HepG2 (cell line): ENCODE data around the gene LRRC4C. TPM values are rescaled to one million over a fixed set of nuclear protein-coding genes. Genes with fewer than 3 reads are reported as not detected.

Experiments
- ATAC-seq: fragments of 200-7000 bp; cut with Tn5 transposase; 3 replicates; pipeline ENCODE4 v1.9.1; 2020; ENCODE audit warnings: mild to moderate bottlenecking, moderate library complexity
- BruUV-seq: library from RNA; stranded (reverse); fragments of 400-500 nt; replicated peaks from 2 replicates; lab custom pipeline; 2021; lab: Mats Ljungman, UMichigan
- CTCF ChIA-PET: fragments of 300-600 bp; formaldehyde crosslinking; extraction: SDS; loops from one replicate; lab custom pipeline; 2021; ENCODE audit warnings: low total read pairs, inconsistent platforms, low intra/inter-chr PET ratio; lab: Yijun Ruan, JAX
- POLR2A ChIA-PET: fragments of 350-600 bp; sonication (Branson Sonifier 250); formaldehyde crosslinking; loops from one replicate; lab custom pipeline; 2020; ENCODE audit warnings: antibody characterized with exemption, inconsistent platforms; lab: Yijun Ruan, JAX
- DNase-seq: peaks from one replicate; pipeline ENCODE4 v3.0.0-alpha.2; 2015; ENCODE audit warnings: low spot score
- FAIRE-seq: peaks from 3 replicates; lab custom pipeline; 2011; peaks lifted over from hg19 to GRCh38; lab: Jason Lieb, UNC
- H2AFZ ChIP-seq: one replicate; pipeline ENCODE4 v1.6.1; 2011; ENCODE audit warnings: low read length, inconsistent platforms
- H3K27ac ChIP-seq: fragments of 300-600 bp; 3 replicates; pipeline ENCODE4 v1.8.0; 2011; ENCODE audit warnings: mixed run types, mild to moderate bottlenecking, mixed read lengths, low read length, inconsistent platforms; ENCODE audit not compliant: insufficient read depth; ENCODE audit errors: extremely low read length
- H3K27me3 ChIP-seq, 2 experiments: fragments of 200-600 bp in 1 of 2; 2 replicates in 1 of 2; 3 replicates in 1 of 2; pipeline versions ENCODE4 v1.6.0 to v1.8.0; 2011; ENCODE audit warnings: low read length in 2 of 2, mild to moderate bottlenecking in 2 of 2, moderate library complexity in 2 of 2, inconsistent platforms in 1 of 2; ENCODE audit not compliant: insufficient read depth in 2 of 2, control insufficient read depth in 1 of 2
- H3K36me3 ChIP-seq, 2 experiments: fragments of 200-600 bp in 1 of 2; replicated peaks in 1 of 2; 2 replicates in 1 of 2; 3 replicates in 1 of 2; pipeline versions ENCODE4 v1.5.1 to v1.8.0; 2011; ENCODE audit warnings: low read length in 2 of 2, inconsistent platforms in 1 of 2; ENCODE audit not compliant: insufficient read depth in 2 of 2, control insufficient read depth in 1 of 2
- H3K4me1 ChIP-seq: 2 replicates; pipeline ENCODE4 v1.5.1; 2012; ENCODE audit warnings: low read length, inconsistent platforms; ENCODE audit not compliant: insufficient read depth
- H3K4me2 ChIP-seq: 2 replicates; pipeline ENCODE4 v1.6.0; 2011; ENCODE audit warnings: low read depth, low read length, inconsistent platforms
- H3K4me3 ChIP-seq, 3 experiments: fragments of 200-600 bp in 1 of 3; sonication (generic), shearing (Covaris generic) in 1 of 3; replicated peaks in 1 of 3; 2 replicates each; pipeline ENCODE4 v1.5.1; 2011 to 2016; ENCODE audit warnings: low read length in 3 of 3, inconsistent platforms in 2 of 3, low read depth in 2 of 3, mild to moderate bottlenecking in 2 of 3, control low read depth in 1 of 3, mixed read lengths in 1 of 3; ENCODE audit not compliant: insufficient read depth in 1 of 3
- H3K79me2 ChIP-seq: one replicate; pipeline ENCODE4 v1.6.1; 2011; ENCODE audit warnings: low read length, inconsistent platforms; ENCODE audit not compliant: insufficient read depth
- H3K9ac ChIP-seq: 2 replicates; pipeline ENCODE4 v1.6.0; 2011; ENCODE audit warnings: mild to moderate bottlenecking, low read depth, low read length, inconsistent platforms; ENCODE audit not compliant: insufficient read depth
- H3K9me3 ChIP-seq: 2 replicates; pipeline ENCODE4 v1.5.1; 2012; ENCODE audit warnings: mild to moderate bottlenecking, low read length
- H4K20me1 ChIP-seq: 2 replicates; pipeline ENCODE4 v1.6.0; 2011; ENCODE audit warnings: inconsistent platforms, mild to moderate bottlenecking, low read length, moderate library complexity; ENCODE audit not compliant: insufficient read depth
- CEBPB ChIP-seq: IDR thresholded peaks from 2 replicates; pipeline ENCODE4 v1.6.1; 2011; ENCODE audit warnings: low read depth, low read length, improper control_type of control experiment, borderline replicate concordance
- GABPA ChIP-seq, 2 experiments: IDR thresholded peaks; 2 replicates each; pipeline ENCODE4 v1.6.1; 2011 to 2016; ENCODE audit warnings: low read depth in 2 of 2, low read length in 1 of 2, missing biosample characterization in 1 of 2, missing genetic modification characterization in 1 of 2
- GATA4 ChIP-seq: sonication (generic); IDR thresholded peaks from 2 replicates; pipeline ENCODE4 v1.6.1; 2016; ENCODE audit warnings: antibody characterized with exemption, low read depth, borderline replicate concordance
- GLI4 ChIP-seq: sonication (generic); formaldehyde crosslinking; IDR thresholded peaks from 2 replicates; pipeline ENCODE4 v1.5.1; 2020; ENCODE audit warnings: missing genetic modification reagents, mild to moderate bottlenecking, moderate library complexity, borderline replicate concordance
- HMG20A ChIP-seq: IDR thresholded peaks from 2 replicates; pipeline ENCODE4 v1.6.1; 2016; ENCODE audit warnings: borderline replicate concordance
- IRF1 ChIP-seq: sonication (generic); formaldehyde crosslinking; IDR thresholded peaks from 2 replicates; pipeline ENCODE4 v1.4.0; 2020; ENCODE audit warnings: low read depth, mild to moderate bottlenecking, missing genetic modification reagents
- NR1H2 ChIP-seq: sonication (generic); formaldehyde crosslinking; IDR thresholded peaks from 2 replicates; pipeline ENCODE4 v1.8.1; 2022; ENCODE audit warnings: low read depth, missing genetic modification reagents, borderline replicate concordance
- SAFB2 ChIP-seq: sonication (generic); formaldehyde crosslinking; IDR thresholded peaks from 2 replicates; pipeline ENCODE4 v1.5.1; 2020; ENCODE audit warnings: missing genetic modification reagents, low read depth, mild to moderate bottlenecking, borderline replicate concordance
- SALL2 ChIP-seq: sonication (generic); formaldehyde crosslinking; IDR thresholded peaks from 2 replicates; pipeline ENCODE4 v1.8.1; 2023; ENCODE audit warnings: mild to moderate bottlenecking, missing genetic modification reagents, inconsistent platforms
- SRY ChIP-seq: sonication (generic); formaldehyde crosslinking; IDR thresholded peaks from 2 replicates; pipeline ENCODE4 v1.8.0; 2022; ENCODE audit warnings: mild to moderate bottlenecking, missing genetic modification reagents
- SUZ12 ChIP-seq: fragments of 150-350 bp; IDR thresholded peaks from 2 replicates; pipeline ENCODE4 v1.6.1; 2014; ENCODE audit warnings: low read depth, low read length
- TP53 ChIP-seq: sonication (generic); formaldehyde crosslinking; conservative IDR thresholded peaks from 2 replicates; pipeline ENCODE4 v1.4.0; 2020; ENCODE audit warnings: missing genetic modification reagents
- ZNF33A ChIP-seq: sonication (generic); formaldehyde crosslinking; IDR thresholded peaks from 2 replicates; pipeline ENCODE4 v1.5.1; 2020; ENCODE audit warnings: missing genetic modification reagents, mild to moderate bottlenecking, moderate library complexity, borderline replicate concordance
- ZNF720 ChIP-seq: sonication (generic); formaldehyde crosslinking; IDR thresholded peaks from 2 replicates; pipeline ENCODE4 v1.4.0; 2020; ENCODE audit warnings: missing genetic modification reagents
- ZSCAN12 ChIP-seq: sonication (generic); formaldehyde crosslinking; IDR thresholded peaks from 2 replicates; pipeline ENCODE4 v1.9.0; 2021; ENCODE audit warnings: mild to moderate bottlenecking, missing genetic modification reagents
- WGBS: methylation state at CpG from one replicate; pipeline ENCODE4 v1.1.6; 2017; ENCODE audit warnings: low lambda C conversion rate; 5-methylcytosine and 5-hydroxymethylcytosine counted together
- in situ Hi-C: cut with HindIII; loops from 2 replicates; pipeline ENCODE4 v1.10.0; 2017; ENCODE audit warnings: low pct_unique_long_range_greater_than_20kb; ENCODE audit not compliant: extremely low pct_ligation_motif_present
- intact Hi-C: fragments of 100-400 bp; cut with micrococcal nuclease; formaldehyde crosslinking; loops from one replicate; pipeline ENCODE4 v1.10.0; 2022; ENCODE audit not compliant: unreplicated experiment
- polyA plus RNA-seq, 8 experiments: library from polyadenylated mRNA; depleted of rRNA in 3 of 8; stranded (reverse) in 7 of 8; unstranded in 1 of 8; fragments of >200 nt; fragmentation: Illumina TruSeq in 4 of 8; extraction: Trizol in 4 of 8; gene quantifications; 2 replicates each; pipeline versions ENCODE4 v1.2.1 to v1.2.3, GENCODE V29; 2011 to 2016; ENCODE audit warnings: low read depth in 4 of 8, missing spikeins in 1 of 8, mixed read lengths in 1 of 8; ENCODE audit not compliant: insufficient read depth in 1 of 8
- total RNA-seq, 5 experiments: library from RNA; depleted of rRNA; stranded (reverse); fragments of >200 nt; fragmentation: Illumina TruSeq; extraction: Trizol; gene quantifications; 2 replicates each; pipeline ENCODE4 v1.2.3, GENCODE V29; 2016; ENCODE audit warnings: low read depth in 1 of 5
- TF ChIP-seq, protein P1 (sequence below): sonication (generic); formaldehyde crosslinking; conservative IDR thresholded peaks from 2 replicates; pipeline ENCODE4 v1.4.0; 2020; ENCODE audit warnings: missing genetic modification reagents
- TF ChIP-seq, protein P2 (sequence below): sonication (generic); formaldehyde crosslinking; IDR thresholded peaks from 2 replicates; pipeline ENCODE4 v1.4.0; 2020; ENCODE audit warnings: missing genetic modification reagents

LRRC4C gene
- total and polyA plus RNA-seq, 2 of the 13 experiments (the other 11 are each of a cell fraction or from before 2014, with no cell fraction given), result not detected

- H2AFZ ChIP-seq, result no peak overlapping the region
- H3K27ac ChIP-seq, result no peak overlapping the region
- no peaks in the 10 kb centered on the region; a peak in 1 of 5 replicates for H3K27me3 ChIP-seq
- H3K36me3 ChIP-seq, result no peaks in the 10 kb centered on the region
- in situ Hi-C loops, result no loop called here
- no peak overlapping the region for H3K9ac ChIP-seq
- ChIA-PET CTCF (no interaction called here), POLR2A (no interaction called here)
- no peak for ATAC-seq
- TF ChIP-seq ZNF33A (CRISPR knock-in tag) (no peak), GLI4 (CRISPR knock-in tag) (no peak), ZSCAN12 (no peak), CEBPB (peak; percentile 67), GATA4 (no peak), IRF1 (no peak)
- TF ChIP-seq, protein P1, sequence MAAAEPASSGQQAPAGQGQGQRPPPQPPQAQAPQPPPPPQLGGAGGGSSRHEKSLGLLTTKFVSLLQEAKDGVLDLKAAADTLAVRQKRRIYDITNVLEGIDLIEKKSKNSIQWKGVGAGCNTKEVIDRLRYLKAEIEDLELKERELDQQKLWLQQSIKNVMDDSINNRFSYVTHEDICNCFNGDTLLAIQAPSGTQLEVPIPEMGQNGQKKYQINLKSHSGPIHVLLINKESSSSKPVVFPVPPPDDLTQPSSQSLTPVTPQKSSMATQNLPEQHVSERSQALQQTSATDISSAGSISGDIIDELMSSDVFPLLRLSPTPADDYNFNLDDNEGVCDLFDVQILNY, result no peak
- no peak overlapping the region for H3K4me3 ChIP-seq
- H3K4me2 ChIP-seq, result no peak overlapping the region
- no peak for DNase-seq
- H3K9me3 ChIP-seq, result no peaks in the 10 kb centered on the region
- no TSS peak for BruUV-seq
- WGBS, result 48% methylated on average over 5 of the region's 5 CpGs
- no peaks in the 10 kb centered on the region for H4K20me1 ChIP-seq
- no peaks in the 10 kb centered on the region for H3K79me2 ChIP-seq
- no peaks in the 10 kb centered on the region for H3K4me1 ChIP-seq
- no peak for FAIRE-seq
- intact Hi-C loops, result no loop called here
These were observed 1078.6 kb downstream of the LRRC4C start for GRCh38 chr11:40380835-40381234.

GRCh38 chr11:40376331-40376730 lies 1083.1 kb downstream of the LRRC4C start:
- ATAC-seq (no peak), FAIRE-seq (no peak), DNase-seq (no peak)
- Histone ChIP-seq H3K27me3 (no peaks in the 10 kb centered on the region; a peak in 1 of 5 replicates), H4K20me1 (no peaks in the 10 kb centered on the region), H3K4me3 (no peak overlapping the region), H2AFZ (no peak overlapping the region), H3K4me1 (no peaks in the 10 kb centered on the region), H3K36me3 (no peaks in the 10 kb centered on the region), H3K27ac (no peak overlapping the region), H3K79me2 (no peaks in the 10 kb centered on the region), H3K9me3 (peaks cover 11% of the 10 kb centered on the region; the same call in 1 of the 2 replicates), H3K4me2 (no peak overlapping the region), H3K9ac (no peak overlapping the region)
- POLR2A ChIA-PET, result no interaction called here
- in situ Hi-C loops, result no loop called here
- intact Hi-C loops, result no loop called here
- BruUV-seq, result no TSS peak
- CTCF ChIA-PET, result no interaction called here
- 12% methylated on average over 3 of the region's 3 CpGs for WGBS
- TF ChIP-seq GABPA (IDR thresholded peaks at IDR 0.05; ENCODE audit: low read depth, low read length) (no peak), GABPA (CRISPR knock-in tag; IDR thresholded peaks at IDR 0.05; ENCODE audit: low read depth) (no peak), SAFB2 (no peak), SRY (CRISPR knock-in tag) (no peak), SUZ12 (no peak), TP53 (no peak), ZNF720 (CRISPR knock-in tag) (no peak), SALL2 (CRISPR knock-in tag) (no peak), NR1H2 (CRISPR knock-in tag) (no peak), HMG20A (CRISPR knock-in tag) (no peak)
- TF ChIP-seq, protein P2, sequence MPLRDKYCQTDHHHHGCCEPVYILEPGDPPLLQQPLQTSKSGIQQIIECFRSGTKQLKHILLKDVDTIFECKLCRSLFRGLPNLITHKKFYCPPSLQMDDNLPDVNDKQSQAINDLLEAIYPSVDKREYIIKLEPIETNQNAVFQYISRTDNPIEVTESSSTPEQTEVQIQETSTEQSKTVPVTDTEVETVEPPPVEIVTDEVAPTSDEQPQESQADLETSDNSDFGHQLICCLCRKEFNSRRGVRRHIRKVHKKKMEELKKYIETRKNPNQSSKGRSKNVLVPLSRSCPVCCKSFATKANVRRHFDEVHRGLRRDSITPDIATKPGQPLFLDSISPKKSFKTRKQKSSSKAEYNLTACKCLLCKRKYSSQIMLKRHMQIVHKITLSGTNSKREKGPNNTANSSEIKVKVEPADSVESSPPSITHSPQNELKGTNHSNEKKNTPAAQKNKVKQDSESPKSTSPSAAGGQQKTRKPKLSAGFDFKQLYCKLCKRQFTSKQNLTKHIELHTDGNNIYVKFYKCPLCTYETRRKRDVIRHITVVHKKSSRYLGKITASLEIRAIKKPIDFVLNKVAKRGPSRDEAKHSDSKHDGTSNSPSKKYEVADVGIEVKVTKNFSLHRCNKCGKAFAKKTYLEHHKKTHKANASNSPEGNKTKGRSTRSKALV (CRISPR knock-in tag), result no peak
